T-helper 2 cell (primary cell): ENCODE data around the gene TMEM41B.

ENCODE experiments used
- DNase-seq, 5 experiments: peaks; one replicate each; pipeline versions ENCODE4 v3.0.0 to v3.0.0-alpha.2; 2012 to 2022

Gene TMEM41B

GRCh38 chr11:9304178-9304577 lies 10.2 kb downstream of the TMEM41B start:
- DNase-seq, result no peak

GRCh38 chr11:9302448-9302847 lies 11.9 kb downstream of the TMEM41B start:
- no peak for DNase-seq

GRCh38 chr11:9301720-9302119 lies 12.7 kb downstream of the TMEM41B start:
- no peak for DNase-seq

- DNase-seq, result no peak
Observed at GRCh38 chr11:9293646-9294045, 20.7 kb downstream of the TMEM41B start.

- DNase-seq, result no peak
Observed at GRCh38 chr11:9285850-9286587, 28.4 kb downstream of the TMEM41B start.

GRCh38 chr11:9280655-9281301 lies 33.6 kb downstream of the TMEM41B start:
- DNase-seq, result peak in 4 of 5 experiments; percentile 22 to 90 (median 40)

GRCh38 chr11:9277176-9277575 lies 37.2 kb downstream of the TMEM41B start:
- DNase-seq, result no peak

- peak in 1 of 5 experiments; percentile 24 for DNase-seq
Observed at GRCh38 chr11:9276571-9276970, 37.8 kb downstream of the TMEM41B start.

GRCh38 chr11:9274499-9275258 lies 39.7 kb downstream of the TMEM41B start:
- no peak for DNase-seq

- DNase-seq, result no peak
Observed at GRCh38 chr11:9273376-9274336, 40.7 kb downstream of the TMEM41B start.

GRCh38 chr11:9269492-9270013 lies 44.8 kb downstream of the TMEM41B start:
- DNase-seq, result no peak

- DNase-seq, result no peak
Observed at GRCh38 chr11:9267680-9268079, 46.7 kb downstream of the TMEM41B start.

- DNase-seq, result no peak
Observed at GRCh38 chr11:9266926-9267325, 47.5 kb downstream of the TMEM41B start.

- no peak for DNase-seq
Observed at GRCh38 chr11:9266132-9266736, 48.2 kb downstream of the TMEM41B start.

GRCh38 chr11:9265211-9266131 lies 48.9 kb downstream of the TMEM41B start, which contains the start of gene DENND5A:
TSS of gene DENND5A (minus strand) at chr11:9265350. CDS start at chr11:9265069, 281 bp downstream.
- DNase-seq, result peak; percentile 19 to 71 (median 39)

- peak in 2 of 5 experiments; percentile 20 to 27 for DNase-seq
Observed at GRCh38 chr11:9264316-9265210, 49.8 kb downstream of the TMEM41B start.

GRCh38 chr11:9263840-9264315 lies 50.5 kb downstream of the TMEM41B start:
- peak in 3 of 5 experiments; percentile 22 to 83 (median 26) for DNase-seq

GRCh38 chr11:9260838-9261146 lies 53.6 kb downstream of the TMEM41B start:
- peak in 1 of 5 experiments; percentile 54 for DNase-seq
